Neuronal stem cell (in vitro differentiated cells): ENCODE data around the gene APOL5.
"Not testable (repeated sequence)": the region's sequence is repeated elsewhere in the genome, so short reads cannot be mapped to it uniquely, and the experiment has no call there.

ENCODE experiments used
- DNase-seq: peaks from one replicate; pipeline ENCODE4 v3.0.0-alpha.2; 2013; ENCODE audit warnings: low spot score
- H2AFZ ChIP-seq: one replicate; pipeline ENCODE4 v1.6.1; 2013; ENCODE audit warnings: mild to moderate bottlenecking, low read length, inconsistent platforms
- H2AK5ac ChIP-seq: 2 replicates; pipeline ENCODE4 v1.6.1; 2013; ENCODE audit warnings: low read depth, mild to moderate bottlenecking, inconsistent platforms, low read length, moderate library complexity, mixed read lengths
- H2BK120ac ChIP-seq: 2 replicates; pipeline ENCODE4 v1.6.1; 2013; ENCODE audit warnings: low read depth, mild to moderate bottlenecking, inconsistent platforms, low read length, moderate library complexity, mixed read lengths
- H2BK12ac ChIP-seq: one replicate; pipeline ENCODE4 v1.6.1; 2013; ENCODE audit warnings: low read length, inconsistent platforms
- H2BK15ac ChIP-seq: 2 replicates; pipeline ENCODE4 v1.6.1; 2013; ENCODE audit warnings: mild to moderate bottlenecking, low read length, inconsistent platforms, mixed read lengths
- H2BK5ac ChIP-seq: one replicate; pipeline ENCODE4 v1.6.1; 2013; ENCODE audit warnings: inconsistent platforms, mild to moderate bottlenecking, low read length, moderate library complexity
- H3K14ac ChIP-seq: one replicate; pipeline ENCODE4 v1.6.1; 2013; ENCODE audit warnings: low read length, inconsistent platforms
- H3K18ac ChIP-seq: 2 replicates; pipeline ENCODE4 v1.6.1; 2013; ENCODE audit warnings: low read length, inconsistent platforms
- H3K23ac ChIP-seq: 2 replicates; pipeline ENCODE4 v1.6.1; 2013; ENCODE audit warnings: low read depth, mild to moderate bottlenecking, mixed read lengths, low read length, inconsistent platforms; ENCODE audit not compliant: poor library complexity
- H3K27ac ChIP-seq: replicated peaks from 3 replicates; pipeline ENCODE4 v1.5.1; 2013; ENCODE audit warnings: low read length, inconsistent platforms
- H3K27me3 ChIP-seq, 3 experiments: 2 replicates each; pipeline ENCODE4 v1.6.1; 2013; ENCODE audit warnings: low read length in 3 of 3, mild to moderate bottlenecking in 2 of 3, inconsistent platforms in 1 of 3, low read depth in 1 of 3, mixed read lengths in 1 of 3, moderate library complexity in 1 of 3; ENCODE audit not compliant: control insufficient read depth in 3 of 3, insufficient read depth in 3 of 3
- H3K36me3 ChIP-seq, 2 donors: replicated peaks in 1 of 2; 2 replicates each; pipeline ENCODE4 v1.6.1; 2013; ENCODE audit warnings: low read length in 2 of 2; ENCODE audit not compliant: control insufficient read depth in 2 of 2, insufficient read depth in 2 of 2
- H3K4ac ChIP-seq: 2 replicates; pipeline ENCODE4 v1.6.1; 2013; ENCODE audit warnings: inconsistent platforms, mild to moderate bottlenecking, low read length, moderate library complexity
- H3K4me1 ChIP-seq, 2 donors: 1 replicate in 1 of 2; 2 replicates in 1 of 2; pipeline ENCODE4 v1.6.1; 2013; ENCODE audit warnings: low read length in 2 of 2, low read depth in 1 of 2; ENCODE audit not compliant: control insufficient read depth in 2 of 2, insufficient read depth in 1 of 2
- H3K4me2 ChIP-seq: one replicate; pipeline ENCODE4 v1.6.1; 2013; ENCODE audit warnings: mild to moderate bottlenecking, low read length, inconsistent platforms; ENCODE audit not compliant: insufficient read depth, poor library complexity, severe bottlenecking
- H3K4me3 ChIP-seq, 2 donors: 2 replicates each; pipeline ENCODE4 v1.5.1; 2013; ENCODE audit warnings: low read length in 2 of 2, mild to moderate bottlenecking in 2 of 2, inconsistent platforms in 1 of 2, moderate library complexity in 1 of 2
- H3K79me1 ChIP-seq: one replicate; pipeline ENCODE4 v1.6.1; 2013; ENCODE audit warnings: low read depth, mild to moderate bottlenecking, inconsistent platforms, low read length, moderate library complexity
- H3K9ac ChIP-seq: one replicate; pipeline ENCODE4 v1.6.1; 2013; ENCODE audit warnings: mild to moderate bottlenecking, low read depth, low read length, inconsistent platforms; ENCODE audit not compliant: poor library complexity
- H3K9me3 ChIP-seq, 2 donors: replicated peaks in 1 of 2; 2 replicates each; pipeline versions ENCODE3 to v1.6.1; 2013; ENCODE audit warnings: low read length in 2 of 2, mild to moderate bottlenecking in 2 of 2, inconsistent platforms in 1 of 2, low read depth in 1 of 2, mixed read lengths in 1 of 2, moderate library complexity in 1 of 2; ENCODE audit not compliant: control insufficient read depth in 2 of 2, insufficient read depth in 1 of 2
- H4K8ac ChIP-seq: one replicate; pipeline ENCODE4 v1.6.1; 2013; ENCODE audit warnings: low read depth, mild to moderate bottlenecking, inconsistent platforms, low read length, moderate library complexity
- H4K91ac ChIP-seq: one replicate; pipeline ENCODE4 v1.6.1; 2013; ENCODE audit warnings: low read length, low read depth, mild to moderate bottlenecking, inconsistent platforms; ENCODE audit not compliant: poor library complexity
- WGBS, 2 donors: extraction: QIAGEN DNeasy Blood & Tissue Kit; methylation state at CpG; one replicate each; pipeline ENCODE4 v1.1.7; 2013; ENCODE audit warnings: missing lambda C conversion rate in 2 of 2, mixed read lengths in 1 of 2; ENCODE audit not compliant: insufficient read length in 2 of 2, insufficient replicate concordance in 1 of 2; ENCODE audit errors: extremely low coverage in 2 of 2; 5-methylcytosine and 5-hydroxymethylcytosine counted together

APOL5 gene

DNA sequence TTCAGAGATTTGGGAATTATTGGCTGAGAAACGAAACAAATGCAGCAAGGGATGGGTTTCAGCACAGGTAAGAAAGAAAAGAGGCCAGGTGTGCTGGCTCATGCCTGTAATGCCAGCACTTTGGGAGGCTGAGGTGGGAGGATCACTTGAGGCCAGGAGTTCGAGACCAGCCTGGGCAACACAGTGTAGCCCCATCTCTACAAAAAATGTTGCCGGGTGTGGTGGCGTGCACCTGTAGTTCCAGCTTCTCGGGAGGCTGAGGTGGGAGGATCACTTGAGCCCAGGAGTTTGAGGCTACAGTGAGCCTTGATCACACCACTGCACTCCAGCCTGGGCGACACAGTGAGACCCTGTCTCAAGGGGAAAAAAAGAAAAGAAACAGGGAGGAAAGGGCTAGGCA lies 20.2 kb downstream of the APOL5 start:
- H3K9me3 ChIP-seq, H2BK120ac ChIP-seq, H2BK12ac ChIP-seq, H3K4ac ChIP-seq, H3K4me3 ChIP-seq, H3K18ac ChIP-seq, DNase-seq, H4K91ac ChIP-seq, H3K4me2 ChIP-seq, H2BK15ac ChIP-seq, H2AK5ac ChIP-seq, H3K27ac ChIP-seq, H3K4me1 ChIP-seq, H3K27me3 ChIP-seq, H3K23ac ChIP-seq, H3K79me1 ChIP-seq, H4K8ac ChIP-seq, H3K14ac ChIP-seq, H3K9ac ChIP-seq, H2AFZ ChIP-seq: not testable (repeated sequence)
- peaks cover 9 to 53% of the 10 kb centered on the region in 2 donors for H3K36me3 ChIP-seq
- H2BK5ac ChIP-seq = peak overlapping the region; percentile 35
- WGBS, 2 donors = 100% methylated on average over 1 of the region's 6 CpGs; no CpG with 5 or more reads in 1 of the 2 donors

DNA sequence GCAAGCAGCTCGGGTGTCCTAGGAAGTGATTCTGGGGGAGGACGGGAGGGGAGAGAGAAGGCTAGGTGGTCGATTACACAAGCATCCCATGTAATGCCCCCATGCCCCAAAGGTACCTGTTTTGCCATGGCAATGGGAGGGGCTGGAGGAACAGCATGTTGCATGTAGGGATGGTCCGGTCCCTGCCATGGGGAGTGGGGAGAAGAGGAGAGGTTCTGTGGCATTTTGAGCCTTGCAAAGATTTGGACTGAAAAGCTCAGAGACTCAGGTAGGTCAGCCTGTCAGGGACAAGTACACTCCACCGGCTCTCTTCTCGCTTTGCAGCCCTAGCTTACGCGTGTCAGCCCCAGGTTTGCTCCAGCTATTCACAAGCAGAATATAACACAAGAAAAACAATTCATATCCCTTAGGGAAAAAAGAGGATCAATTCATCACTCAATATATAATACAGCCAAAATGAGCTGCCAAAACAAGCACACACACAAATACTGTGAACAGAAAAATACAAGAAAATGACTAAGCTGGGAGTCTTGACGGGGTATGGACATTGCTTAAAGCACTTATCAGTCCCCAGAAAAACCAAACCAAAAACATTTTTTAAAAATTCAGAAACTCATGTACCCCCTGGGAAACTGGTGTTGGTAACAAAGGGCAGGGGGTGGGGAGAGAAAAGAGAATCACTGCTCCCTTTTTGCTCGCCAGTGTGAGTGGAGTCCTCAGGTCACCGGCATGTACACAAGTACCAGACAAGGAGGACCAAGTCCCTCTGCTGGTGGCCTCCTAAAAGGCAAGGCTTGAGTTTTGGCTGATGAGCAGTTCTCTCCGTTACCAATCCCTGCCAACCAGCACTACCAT lies 21.6 kb downstream of the APOL5 start:
- Histone ChIP-seq H3K23ac (no peak overlapping the region), H2AK5ac (no peak overlapping the region), H2AFZ (no peak overlapping the region), H3K9ac (no peak overlapping the region), H3K27ac (no peak overlapping the region), H2BK5ac (no peak overlapping the region), H3K4me1 (peaks cover 0 to 3% of the 10 kb centered on the region in 2 donors), H3K79me1 (no peaks in the 10 kb centered on the region), H2BK15ac (no peak overlapping the region), H2BK120ac (no peak overlapping the region), H3K4ac (no peak overlapping the region), H3K27me3 (no peaks in the 10 kb centered on the region), H2BK12ac (no peak overlapping the region), H3K4me3 (no peak overlapping the region), H3K18ac (no peak overlapping the region), H3K36me3 (peaks cover 12 to 67% of the 10 kb centered on the region in 2 donors), H3K9me3 (peaks cover 0 to 7% of the 10 kb centered on the region in 2 donors), H4K91ac (peak overlapping the region; percentile 22), H4K8ac (no peak overlapping the region), H3K4me2 (no peak overlapping the region), H3K14ac (no peak overlapping the region)
- no CpG with 5 or more reads among the region's 12 CpGs for WGBS, 2 donors
- DNase-seq = no peak

DNA sequence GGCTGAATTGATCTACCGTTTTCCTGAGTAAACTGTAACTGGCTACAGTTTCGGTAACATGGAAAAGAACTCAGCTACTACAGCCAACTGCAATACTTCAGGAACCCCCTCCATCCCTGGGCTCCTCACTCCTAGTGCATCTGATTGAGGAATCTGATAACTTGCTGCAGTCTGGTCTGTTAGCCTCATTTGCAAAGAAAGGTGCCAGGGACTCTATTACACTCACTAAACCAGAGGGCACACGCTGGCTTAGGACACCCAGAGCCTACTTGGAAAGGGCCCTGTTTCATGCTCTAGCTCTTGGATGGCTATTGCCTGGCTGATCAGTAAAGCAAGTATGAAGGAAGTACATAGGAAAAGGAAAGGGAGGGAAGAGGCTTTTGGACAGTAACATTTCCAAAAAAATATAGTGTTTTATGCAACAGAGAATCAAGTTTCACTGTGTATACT lies 22.3 kb downstream of the APOL5 start:
- H3K9ac ChIP-seq = no peak overlapping the region
- H4K91ac ChIP-seq = no peak overlapping the region
- no peak overlapping the region for H4K8ac ChIP-seq
- H2AK5ac ChIP-seq = no peak overlapping the region
- no peak overlapping the region for H3K18ac ChIP-seq
- H3K36me3 ChIP-seq = peaks cover 14 to 73% of the 10 kb centered on the region in 2 donors
- DNase-seq = no peak
- no peak overlapping the region for H3K4me3 ChIP-seq
- H3K4ac ChIP-seq = no peak overlapping the region
- H3K4me2 ChIP-seq = no peak overlapping the region
- no peaks in the 10 kb centered on the region for H3K27me3 ChIP-seq
- H3K4me1 ChIP-seq = peaks cover 0 to 4% of the 10 kb centered on the region in 2 donors
- no peak overlapping the region for H3K14ac ChIP-seq
- H2BK15ac ChIP-seq = no peak overlapping the region
- H2BK5ac ChIP-seq = no peak overlapping the region
- no peak overlapping the region for H2AFZ ChIP-seq
- no peak overlapping the region for H3K27ac ChIP-seq
- H3K23ac ChIP-seq = no peak overlapping the region
- no peak overlapping the region for H2BK120ac ChIP-seq
- WGBS, 2 donors = no CpG with 5 or more reads among the region's 3 CpGs
- peaks cover 0 to 7% of the 10 kb centered on the region in 2 donors for H3K9me3 ChIP-seq
- H2BK12ac ChIP-seq = no peak overlapping the region
- no peaks in the 10 kb centered on the region for H3K79me1 ChIP-seq

DNA sequence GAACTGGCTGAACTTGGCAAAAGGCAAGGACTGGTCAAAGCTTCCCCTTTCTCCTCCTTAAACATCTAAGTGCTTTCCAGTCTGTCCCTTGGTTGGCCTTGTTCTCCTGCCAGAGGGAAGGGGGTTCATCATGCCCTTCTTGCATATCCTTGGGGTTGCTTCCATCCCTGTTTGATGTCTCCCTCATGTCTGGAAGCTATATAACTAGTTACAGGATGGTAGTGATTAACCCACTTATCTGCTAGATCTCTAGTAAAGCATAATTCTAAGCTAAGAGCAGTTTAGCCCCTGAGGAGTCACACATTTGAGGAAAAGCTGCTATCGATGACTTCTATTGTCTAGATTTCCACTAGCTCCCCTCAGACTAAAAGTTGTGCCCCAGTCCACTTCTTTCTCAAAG lies 22.9 kb downstream of the APOL5 start:
- Histone ChIP-seq H2BK120ac (no peak overlapping the region), H3K27ac (no peak overlapping the region), H4K8ac (no peak overlapping the region), H3K4me1 (peaks cover 0 to 4% of the 10 kb centered on the region in 2 donors), H2BK12ac (no peak overlapping the region), H3K79me1 (no peaks in the 10 kb centered on the region), H2AK5ac (no peak overlapping the region), H2BK5ac (no peak overlapping the region), H3K4ac (no peak overlapping the region), H3K4me2 (no peak overlapping the region), H3K4me3 (peak overlapping the region in 1 of 2 donors; percentile 54), H3K9me3 (peaks cover 0 to 7% of the 10 kb centered on the region in 2 donors), H3K9ac (no peak overlapping the region), H3K14ac (no peak overlapping the region), H3K27me3 (no peaks in the 10 kb centered on the region), H4K91ac (no peak overlapping the region), H3K18ac (no peak overlapping the region), H2AFZ (no peak overlapping the region), H2BK15ac (no peak overlapping the region), H3K36me3 (peaks cover 14 to 80% of the 10 kb centered on the region in 2 donors), H3K23ac (no peak overlapping the region)
- no CpG with 5 or more reads among the region's 1 CpG for WGBS, 2 donors
- no peak for DNase-seq
